ENCODE results near the gene NOTCH2.
"Not testable (repeated sequence)": the region's sequence is repeated elsewhere in the genome, so short reads cannot be mapped to it uniquely, and the experiment has no call there.

The NOTCH2 gene

DNA sequence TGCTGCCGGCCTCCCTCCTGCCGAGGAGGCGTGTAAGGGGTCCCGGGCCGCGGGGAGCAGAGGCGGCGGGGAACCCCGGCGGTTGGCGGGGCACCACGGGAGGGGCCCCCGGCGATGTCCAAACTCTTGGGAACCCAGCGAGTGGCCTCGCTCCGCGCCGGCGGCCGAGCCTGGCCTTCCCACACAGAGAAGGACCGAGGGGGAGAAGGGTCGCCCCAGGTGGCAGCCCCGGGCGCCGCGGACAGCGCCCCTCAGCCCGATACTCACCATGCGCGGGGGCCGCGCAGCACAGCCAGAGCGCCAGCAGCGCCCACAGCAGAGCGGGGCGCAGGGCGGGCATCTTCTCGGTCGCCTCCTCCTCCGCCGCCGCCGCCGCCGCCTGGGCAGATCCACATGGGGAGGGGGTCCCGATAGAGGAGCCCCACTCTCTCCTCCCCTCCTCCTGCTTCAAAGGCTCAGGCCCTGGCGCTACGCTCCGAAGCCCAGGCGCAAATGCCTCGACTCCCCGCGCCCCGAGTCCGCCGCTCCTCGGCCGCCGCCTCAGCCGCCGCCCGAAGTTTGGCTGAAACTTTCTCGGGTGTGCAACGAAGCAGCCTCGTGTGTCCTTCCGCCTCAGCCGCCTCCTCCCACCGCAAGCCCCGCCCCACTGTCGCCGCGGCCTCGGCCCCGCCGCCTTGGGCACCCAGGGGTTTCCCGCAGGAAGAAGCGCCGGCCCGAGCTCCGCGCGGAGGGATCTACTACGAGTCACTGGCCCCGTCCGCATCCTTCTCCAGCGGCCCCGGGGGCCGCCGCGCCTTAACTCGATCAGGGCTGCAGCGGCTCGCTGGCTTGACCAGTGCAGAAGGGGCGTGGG, at the start of gene NOTCH2:
Gene NOTCH2, minus strand, starts transcription at position 596 of the 853 bp plus-strand sequence. Its CDS starts 256 bp downstream, at position 340.
- peak; percentile 69 for DNase-seq (ENCODE audit: low spot score)

DNA sequence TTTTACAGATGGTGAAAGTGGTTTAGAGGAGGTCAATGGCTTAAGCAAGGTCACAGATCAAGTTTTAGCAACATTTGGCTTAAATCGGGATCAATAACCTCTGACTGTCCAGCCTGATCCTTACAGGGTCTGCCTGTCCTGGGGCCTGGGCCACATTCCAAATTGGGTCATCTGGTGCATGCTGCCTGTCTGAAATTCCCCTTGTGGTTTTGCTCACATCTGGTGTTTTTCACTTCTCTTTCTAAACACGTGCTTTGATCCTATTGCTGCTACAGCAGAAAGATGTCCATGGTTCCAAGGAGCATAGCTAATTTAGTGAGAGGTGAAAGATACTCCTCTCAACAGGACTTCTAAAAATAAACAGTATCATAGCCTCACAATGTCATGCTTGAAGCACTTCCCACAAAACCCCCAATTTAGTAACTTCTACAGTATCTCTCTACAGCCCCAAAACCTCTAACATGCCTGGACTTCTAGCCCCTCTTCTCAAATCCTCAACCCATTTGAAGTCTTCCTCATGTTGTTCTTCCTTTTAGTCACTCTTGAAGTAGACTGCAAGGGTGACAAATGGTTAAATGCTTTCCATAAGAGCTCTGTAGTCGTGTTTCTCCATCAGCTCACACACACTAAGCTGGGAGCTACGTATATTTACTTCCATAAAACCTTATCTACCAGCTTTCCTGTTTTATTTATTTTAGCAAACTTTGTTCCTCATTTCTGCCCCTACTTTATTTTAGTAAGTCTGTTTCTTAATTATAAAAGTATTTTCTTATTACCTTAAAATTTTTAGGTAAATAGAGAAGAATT, 48.1 kb upstream of the NOTCH2 start:
- not testable (repeated sequence) for DNase-seq (ENCODE audit: low spot score)

DNA sequence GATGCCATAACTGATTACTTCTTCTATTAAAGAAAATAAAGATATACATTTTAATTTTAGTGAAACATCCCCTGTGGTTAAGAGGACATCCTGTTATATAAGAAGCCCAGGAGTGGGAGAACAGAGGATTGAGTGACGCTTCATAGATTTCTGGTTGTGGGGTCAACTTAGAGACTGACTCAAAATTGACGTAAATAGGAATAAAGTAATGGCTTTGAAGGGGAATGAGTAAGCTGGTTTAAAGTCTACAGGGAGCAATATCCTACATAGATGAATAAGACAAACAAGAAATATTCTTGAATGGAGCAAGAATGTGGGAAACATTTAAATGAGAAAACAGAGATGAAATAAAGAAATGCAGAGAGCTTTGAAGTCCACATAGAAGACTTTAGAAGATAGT, 46.6 kb upstream of the NOTCH2 start:
- not testable (repeated sequence) for DNase-seq (ENCODE audit: low spot score)

DNA sequence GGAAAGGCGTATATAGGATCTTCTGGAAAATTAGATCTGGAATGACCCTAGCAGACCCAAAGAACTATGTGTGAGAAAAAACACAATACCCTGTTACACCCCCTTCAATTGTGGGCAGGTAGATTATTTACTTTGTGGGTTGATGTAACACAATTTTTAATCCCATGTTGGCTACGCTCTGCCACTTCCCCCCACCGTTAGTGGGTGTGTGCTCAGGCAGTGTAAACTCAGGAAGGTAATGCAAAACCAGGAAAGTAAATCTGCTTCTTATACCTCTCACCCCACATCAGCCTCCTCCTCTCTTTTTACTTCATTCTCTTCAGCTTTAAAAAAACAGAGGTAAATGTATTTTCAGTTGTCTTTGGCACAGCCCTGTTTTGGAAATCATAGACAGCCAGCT, 43.7 kb upstream of the NOTCH2 start:
- not testable (repeated sequence) for DNase-seq (ENCODE audit: low spot score)

DNA sequence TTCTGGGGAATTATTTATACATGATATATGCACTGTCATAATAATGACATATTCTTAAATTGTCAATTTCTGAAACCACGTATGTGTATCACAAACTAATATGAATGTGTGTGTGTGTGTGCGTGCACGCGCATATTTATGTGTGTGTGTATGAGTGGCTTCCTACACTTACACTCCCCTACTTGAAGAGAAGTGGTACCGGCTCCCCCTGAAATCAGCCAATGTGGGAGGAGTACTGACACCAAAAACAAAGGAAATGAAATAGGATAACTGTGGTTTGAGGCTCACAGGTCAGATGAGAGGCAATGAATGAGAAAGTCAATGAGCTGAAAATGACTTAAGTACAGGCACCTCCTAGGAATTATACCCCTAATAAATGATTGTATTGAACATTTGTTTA, 42.8 kb upstream of the NOTCH2 start:
- not testable (repeated sequence) for DNase-seq (ENCODE audit: low spot score)

DNA sequence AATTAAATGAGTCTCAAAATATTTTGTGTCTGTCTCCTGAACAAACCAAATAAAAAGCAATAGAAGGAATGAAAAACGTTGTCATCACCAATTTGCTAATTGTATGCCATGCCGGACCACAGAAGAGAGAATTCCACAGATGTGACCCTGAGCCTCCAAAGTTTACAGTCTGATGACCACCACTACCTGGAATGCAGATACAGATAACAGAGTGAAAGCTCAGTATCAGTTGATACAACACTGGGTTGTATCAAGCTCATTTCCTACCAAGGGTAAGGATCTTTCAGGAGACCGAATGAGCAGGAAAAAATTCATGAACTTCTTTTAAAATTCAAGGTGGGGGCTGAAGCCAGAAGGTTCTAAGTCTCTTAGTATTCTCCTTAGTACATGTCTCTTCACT, 42.3 kb upstream of the NOTCH2 start:
- DNase-seq (ENCODE audit: low spot score) = not testable (repeated sequence)

DNA sequence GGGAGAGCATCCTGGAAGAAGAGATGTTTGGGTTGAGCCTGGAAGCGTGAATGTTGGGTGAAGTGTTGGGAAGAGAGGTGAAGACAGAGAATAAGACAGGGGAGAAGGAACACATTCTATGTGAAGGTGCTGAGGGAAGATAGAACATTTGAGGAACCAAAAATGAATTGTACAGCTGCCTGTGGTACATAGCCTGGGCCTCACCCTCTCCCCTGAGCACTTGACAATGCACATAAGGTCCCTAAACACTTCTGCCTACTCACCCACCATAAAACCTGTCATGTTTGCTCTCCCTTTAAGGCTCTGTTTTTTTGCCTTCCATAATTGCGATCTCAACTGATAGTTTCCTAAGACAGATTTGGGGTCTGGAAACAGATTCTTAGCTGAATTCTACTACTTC, 41.5 kb upstream of the NOTCH2 start:
- DNase-seq (ENCODE audit: low spot score) = not testable (repeated sequence)

DNA sequence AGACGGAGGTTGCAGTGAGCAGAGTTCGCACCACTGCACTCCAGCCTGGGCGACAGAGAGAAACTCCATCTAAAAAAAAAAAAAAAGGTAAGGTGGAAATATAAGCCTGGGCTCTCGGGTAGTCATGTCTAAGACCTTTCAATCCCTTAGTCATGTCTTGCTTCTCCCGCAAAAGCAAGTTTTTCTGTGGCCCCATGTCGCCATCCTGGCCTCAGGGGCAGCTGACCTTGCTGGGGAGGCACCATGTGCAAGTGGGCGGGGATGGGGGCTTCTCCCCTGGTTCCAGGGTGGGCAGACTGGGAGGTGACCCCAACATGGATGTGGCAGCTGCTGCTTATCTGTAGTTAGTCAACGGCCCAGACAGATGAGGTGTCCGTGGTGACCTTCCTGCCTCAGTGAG, 40.2 kb upstream of the NOTCH2 start:
- not testable (repeated sequence) for DNase-seq (ENCODE audit: low spot score)

DNA sequence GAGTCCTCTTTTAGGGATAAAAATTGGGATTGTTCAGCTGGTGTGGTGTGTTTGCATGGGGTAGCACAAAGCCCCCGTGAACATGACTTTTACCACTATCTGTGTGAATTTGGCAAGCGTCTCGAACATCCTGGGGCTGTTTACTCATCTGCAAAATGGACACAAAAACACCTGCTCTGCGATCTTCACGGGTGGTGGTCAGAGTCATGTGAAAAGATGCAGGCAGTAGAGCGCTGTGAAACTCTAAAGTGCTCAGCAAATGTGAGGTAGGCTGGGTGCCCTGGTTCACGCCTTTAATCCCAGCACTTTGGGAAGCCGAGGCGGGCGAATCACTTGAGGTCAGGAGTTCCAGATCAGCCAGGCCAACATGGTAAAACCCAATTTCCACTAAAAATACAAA, 39.7 kb upstream of the NOTCH2 start:
- DNase-seq (ENCODE audit: low spot score) = not testable (repeated sequence)

DNA sequence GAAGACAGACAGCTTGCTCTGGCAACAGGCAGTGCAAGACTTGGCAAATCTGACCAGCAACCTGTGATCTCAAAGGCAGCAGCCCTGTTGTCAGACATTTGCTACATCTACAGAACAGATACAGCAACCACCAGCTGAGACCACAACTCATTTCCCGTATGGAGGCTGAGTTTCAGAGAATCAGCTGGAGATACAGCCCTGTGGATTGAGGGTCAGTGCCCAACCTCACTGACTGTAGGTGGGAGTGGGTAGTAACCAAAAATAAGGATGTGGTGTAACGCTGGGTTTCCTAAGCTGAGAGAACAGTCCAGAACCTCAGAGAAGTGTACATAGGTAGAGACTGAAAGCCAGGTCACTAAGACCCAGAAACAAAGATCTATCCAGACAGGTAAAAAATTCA, 35.8 kb upstream of the NOTCH2 start:
- not testable (repeated sequence) for DNase-seq (ENCODE audit: low spot score)

DNA sequence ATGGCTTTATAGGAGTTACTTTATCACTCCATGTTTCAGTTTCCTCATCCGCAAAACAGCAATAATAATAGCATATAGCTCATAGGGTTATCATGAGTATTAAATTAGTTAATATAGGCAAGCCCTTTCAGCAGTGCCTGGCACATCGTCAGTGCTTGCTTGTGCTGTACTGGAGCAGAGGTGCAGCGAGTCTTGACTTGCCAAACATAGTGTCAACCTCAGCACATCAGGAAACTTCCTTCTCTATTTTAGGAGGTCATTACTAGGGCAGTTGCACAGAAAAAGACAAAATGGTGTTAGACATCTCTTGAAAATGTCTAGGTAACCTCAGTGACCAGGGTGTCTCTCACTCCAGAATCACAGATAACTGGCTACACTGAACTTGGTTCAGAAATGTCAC, 34.3 kb upstream of the NOTCH2 start:
- DNase-seq (ENCODE audit: low spot score) = not testable (repeated sequence)

DNA sequence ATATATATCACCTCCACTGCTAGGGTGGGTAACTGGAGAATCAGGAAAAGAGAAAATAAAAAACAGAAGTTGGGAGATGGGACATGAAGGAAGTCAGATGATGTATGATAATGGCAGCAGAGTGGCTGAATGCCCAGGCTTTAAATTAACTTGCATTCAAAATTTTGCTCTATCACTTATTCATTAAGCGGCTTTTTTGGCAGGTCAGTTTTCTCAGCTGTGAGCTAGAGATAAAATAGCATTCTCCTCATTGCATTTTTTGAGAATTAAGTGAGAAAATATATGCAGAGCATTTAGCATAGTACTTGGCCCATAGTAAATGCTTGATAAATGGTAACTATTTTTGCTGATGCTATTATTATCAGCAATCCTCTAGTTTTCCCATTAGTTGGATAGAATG, 32.1 kb upstream of the NOTCH2 start:
- not testable (repeated sequence) for DNase-seq (ENCODE audit: low spot score)

DNA sequence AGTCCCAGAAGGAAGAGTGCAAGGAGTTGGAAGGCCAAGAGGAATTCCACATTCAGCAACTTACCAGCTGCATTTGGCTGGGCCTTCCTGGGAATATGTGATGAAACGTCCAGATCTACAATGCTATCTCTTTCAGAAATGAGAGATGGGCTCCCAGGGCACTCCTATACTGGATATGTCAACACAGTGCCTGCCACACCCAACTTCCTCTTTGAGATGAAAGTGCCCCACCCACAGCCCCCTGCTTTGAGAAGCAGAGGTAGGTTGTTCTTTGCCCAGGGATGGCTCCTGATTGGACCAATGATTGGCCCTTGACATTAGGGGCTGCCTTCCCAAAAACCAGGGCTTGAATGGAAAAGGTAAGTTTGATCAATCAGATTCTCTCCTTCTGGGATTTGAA, 31.1 kb upstream of the NOTCH2 start:
- not testable (repeated sequence) for DNase-seq (ENCODE audit: low spot score)

DNA sequence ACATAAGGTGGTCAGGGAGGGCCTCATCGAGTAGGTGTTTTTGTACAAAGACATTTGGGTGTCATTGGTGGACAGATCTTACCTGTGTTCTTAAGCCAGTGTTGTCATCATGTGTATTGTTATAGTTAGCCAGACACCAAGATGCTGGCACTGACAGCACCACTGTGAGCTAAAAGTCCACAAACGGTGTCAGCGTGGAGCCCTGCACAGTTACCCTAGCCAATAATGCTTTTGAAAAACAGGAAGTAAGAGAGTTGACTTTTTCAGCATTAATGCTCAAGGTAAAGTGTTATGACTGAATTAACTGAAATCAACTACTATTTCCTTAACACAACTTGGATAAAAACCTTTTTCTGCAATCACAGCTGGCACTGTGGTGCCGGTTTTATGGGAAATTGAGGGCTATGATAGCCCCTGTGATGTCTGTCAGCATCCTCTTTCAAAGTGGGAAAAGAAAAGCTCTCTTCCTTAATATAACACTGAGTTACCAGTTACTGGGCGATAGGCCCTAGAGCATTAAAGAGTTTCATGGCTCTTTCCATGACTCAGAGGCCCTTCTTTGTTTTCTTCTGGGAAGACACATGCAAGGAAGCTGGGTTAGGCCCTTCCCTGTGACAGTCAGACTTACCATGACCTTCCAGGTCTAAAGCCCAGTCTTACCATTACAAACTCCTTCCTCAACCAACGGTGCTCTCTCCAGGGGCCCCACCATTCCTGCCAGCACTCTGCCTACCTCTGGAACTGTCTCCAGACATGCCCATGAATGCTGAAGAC, 29.7 kb upstream of the NOTCH2 start:
- DNase-seq (ENCODE audit: low spot score) = not testable (repeated sequence)

DNA sequence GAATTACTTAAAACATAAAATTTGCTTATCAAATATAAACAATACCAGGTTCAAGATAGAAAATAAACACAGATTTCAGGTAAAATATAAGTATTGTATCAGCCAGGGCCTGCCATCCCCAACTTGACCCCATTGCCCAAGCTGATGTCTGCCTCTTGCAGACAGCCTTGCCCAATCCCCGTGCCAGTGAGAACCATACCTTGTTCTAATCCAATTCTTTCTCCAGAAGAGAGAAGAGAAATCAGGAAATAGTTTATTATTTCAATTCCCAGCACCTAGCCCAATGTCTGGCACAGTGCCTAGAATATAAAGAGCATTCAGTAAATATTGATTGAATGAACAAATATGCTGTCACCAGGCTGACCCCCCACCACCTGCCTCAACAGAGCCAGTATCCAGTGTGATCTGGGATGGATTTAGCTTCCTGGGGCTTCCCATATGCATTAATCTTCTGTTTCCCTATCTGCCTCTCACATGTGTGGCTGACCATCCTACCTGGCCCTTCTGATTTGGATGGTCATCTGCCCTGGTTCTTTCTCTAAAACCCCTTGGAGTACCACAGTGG, 27.6 kb upstream of the NOTCH2 start:
- not testable (repeated sequence) for DNase-seq (ENCODE audit: low spot score)

DNA sequence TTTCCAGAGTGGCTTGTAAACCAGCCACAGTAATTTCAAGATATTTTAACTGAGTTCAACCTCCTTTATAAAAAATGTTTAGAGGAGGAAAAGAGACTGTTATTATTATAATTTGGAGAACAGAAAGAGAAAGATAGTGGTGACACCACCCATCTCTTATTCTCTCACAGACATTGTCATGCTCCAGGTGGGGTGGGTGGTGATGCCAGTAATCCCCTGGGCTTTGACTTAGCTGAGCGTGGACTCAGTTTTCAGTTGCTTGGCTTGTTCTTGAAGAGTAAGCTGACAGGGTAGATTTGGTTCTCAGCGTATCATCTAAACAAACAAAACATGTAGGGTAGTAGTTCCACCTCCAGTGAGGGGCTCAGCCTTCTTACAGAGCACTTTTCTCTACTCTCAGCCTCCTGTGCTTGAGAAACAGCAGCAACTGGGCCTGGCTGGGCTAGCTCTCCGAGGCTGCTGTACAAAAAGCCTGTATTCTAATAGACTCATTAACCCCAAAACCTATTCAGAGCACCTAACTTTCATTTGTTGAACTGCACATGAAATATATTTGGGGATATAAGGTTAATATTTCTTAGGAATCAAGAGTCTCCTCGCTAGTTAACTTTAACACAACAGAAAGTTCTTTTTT, 24.2 kb upstream of the NOTCH2 start:
- not testable (repeated sequence) for DNase-seq (ENCODE audit: low spot score)

DNA sequence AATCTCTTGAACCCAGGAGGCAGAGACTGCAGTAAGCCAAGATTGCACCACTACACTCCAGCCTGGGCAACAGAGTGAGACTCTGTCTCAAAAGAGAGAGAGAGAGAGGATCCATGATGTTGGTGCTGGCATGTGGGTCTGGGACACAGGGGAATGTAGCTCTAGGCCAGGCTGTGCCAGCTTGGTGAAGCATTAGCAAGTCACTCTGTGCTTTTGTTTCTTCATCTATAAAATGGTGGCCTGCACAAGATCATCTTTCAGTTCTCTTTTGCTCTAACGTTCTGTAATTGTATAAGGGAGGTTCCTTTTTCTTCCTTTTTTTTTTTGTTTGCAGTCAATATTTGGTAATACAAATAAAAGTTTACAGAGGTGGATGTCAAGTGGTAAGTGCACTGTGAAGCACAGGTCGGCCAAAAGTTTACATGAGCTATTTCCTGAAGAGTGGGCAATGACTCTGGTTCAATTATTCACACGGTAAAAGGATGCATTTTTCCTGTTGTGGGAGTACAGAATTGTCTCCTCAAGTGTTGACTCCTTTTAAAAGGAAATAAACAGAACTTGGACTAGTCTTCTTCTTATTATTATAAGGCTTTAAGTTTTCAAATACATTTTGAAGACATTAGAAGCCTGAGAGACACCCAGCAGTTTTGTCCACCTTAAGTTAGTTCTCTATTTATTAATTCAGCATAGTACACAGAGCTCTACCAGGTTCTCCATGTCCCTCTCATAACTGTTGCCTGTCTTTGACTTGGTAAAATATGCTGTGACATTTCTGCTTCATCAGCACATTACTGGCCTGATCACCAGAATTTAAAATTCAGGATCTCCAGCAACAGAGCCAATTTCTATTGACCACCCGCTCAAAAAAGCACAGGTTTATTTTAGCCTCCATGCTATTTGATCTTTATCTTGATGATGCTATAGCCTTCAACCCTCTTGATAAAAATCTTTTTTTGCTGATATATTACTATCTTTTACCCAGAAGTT, 23.1 kb upstream of the NOTCH2 start:
- not testable (repeated sequence) for DNase-seq (ENCODE audit: low spot score)

DNA sequence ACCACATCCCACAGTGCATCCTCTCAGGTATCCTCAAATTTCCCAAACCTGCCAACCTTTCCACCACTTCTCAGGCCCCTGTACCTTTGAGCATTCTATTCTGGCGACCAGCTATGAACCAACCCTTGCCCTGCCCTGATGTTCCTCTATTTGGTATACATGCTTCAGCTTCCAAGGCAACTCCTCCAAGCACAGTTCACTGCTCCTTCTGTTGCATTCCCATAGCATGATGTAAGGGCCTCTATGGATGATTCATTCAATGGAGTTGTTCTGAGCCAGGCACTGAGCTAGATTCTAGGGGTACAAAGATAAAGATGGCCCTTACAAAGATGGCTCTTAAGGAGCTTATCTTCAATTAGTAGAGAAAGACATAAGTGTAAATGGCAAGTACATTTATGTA, 21.4 kb upstream of the NOTCH2 start:
- DNase-seq (ENCODE audit: low spot score) = not testable (repeated sequence)

DNA sequence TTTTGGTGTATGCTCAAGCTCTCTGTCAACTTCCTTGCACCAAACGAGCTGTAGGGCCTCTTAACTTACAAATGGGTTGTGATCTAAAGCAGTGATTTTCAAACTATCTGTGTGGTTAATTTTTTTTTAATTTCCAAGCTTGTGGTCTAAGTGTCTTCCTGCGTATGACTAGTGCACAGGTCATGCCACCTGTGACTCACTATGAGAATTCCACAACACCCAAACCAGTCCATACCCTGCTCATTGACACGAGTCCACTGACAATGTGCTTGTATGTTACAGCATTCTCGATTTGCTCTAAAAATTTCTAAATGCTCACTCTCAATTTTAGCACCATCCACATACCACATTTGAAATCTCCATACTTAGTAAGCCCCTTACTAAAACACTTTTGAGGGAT, 18.5 kb upstream of the NOTCH2 start:
- peak; percentile 80 for DNase-seq (ENCODE audit: low spot score)

DNA sequence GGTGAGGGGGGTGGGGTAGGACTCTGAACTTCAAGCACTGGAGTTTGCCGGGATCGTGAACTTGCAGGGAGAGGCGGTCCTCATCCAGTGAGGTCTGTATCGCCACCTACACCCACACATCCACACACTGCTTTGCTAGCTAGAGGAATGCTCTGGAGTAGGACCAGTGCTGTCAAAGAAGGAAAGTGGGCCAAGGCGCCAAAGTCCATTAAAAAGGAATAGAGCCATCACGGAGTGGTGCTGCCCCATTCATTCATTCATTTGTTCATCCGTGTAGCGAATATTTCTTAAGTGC, 405 bp upstream of the NOTCH2 start:
- not testable (repeated sequence) for DNase-seq (ENCODE audit: low spot score)

All from activated CD4-positive, alpha-beta T cell treated with anti-CD3 and anti-CD28 coated beads, Interleukin-2, Interleukin-4, amounts not matched to agents 100 ng/mL and 50 ng/mL, durations not matched to agents 16 hours and 8 hours (primary cell).